CD4-positive, alpha-beta T cell treated with Interleukin-4 for 1 hour (primary cell): ENCODE results near the gene CDK18.
"Not testable (repeated sequence)": the region's sequence is repeated elsewhere in the genome, so short reads cannot be mapped to it uniquely, and the experiment has no call there.

Source experiments
- DNase-seq, 2 donors: peaks; one replicate each; pipeline ENCODE4 v3.0.0-alpha.2; 2020 to 2022

The CDK18 gene

DNA sequence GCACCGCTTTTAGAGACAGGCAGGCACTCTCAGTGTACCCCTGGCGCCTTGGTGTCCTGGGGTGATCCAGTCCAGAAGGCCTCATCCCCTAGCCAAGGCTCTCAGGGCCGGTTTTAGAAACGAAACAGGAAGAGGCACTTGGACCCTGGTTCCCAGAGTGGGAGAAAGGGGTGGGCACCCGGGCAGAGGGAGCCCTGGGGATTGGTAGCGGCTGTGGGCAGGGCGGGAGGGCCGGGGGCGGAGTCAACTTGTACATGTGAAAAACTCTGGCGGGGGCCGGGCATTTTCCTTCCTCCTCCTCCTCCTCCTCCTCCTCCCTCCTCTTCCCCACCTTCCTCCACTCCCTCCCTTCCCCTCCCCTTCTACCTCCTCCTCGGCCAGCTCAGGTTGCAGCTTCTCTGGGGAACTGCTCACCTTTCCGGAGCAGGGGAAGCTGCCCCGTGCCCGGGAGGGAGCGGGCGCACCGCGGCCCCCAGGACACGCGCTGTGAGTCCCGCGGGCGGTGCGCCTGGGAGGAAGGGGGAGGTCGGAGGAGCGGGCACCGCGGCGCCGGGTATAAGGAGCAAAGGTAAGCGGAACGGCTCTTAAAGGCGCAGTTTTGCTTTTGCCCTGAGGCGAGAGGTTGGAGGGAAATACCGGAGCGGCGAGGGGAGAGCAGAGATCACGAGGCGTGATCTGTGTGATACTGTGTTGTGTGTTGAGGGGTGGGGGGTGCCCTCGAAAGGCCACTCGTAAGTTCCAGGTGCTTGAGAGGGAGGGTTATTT lies at the start of gene CDK18:
Gene CDK18, plus strand, starts transcription at position 359 of the 765 bp plus-strand sequence. CDS start 18,499 bp downstream, outside the sequence.
- peak; percentile 36 to 44 for DNase-seq

DNA sequence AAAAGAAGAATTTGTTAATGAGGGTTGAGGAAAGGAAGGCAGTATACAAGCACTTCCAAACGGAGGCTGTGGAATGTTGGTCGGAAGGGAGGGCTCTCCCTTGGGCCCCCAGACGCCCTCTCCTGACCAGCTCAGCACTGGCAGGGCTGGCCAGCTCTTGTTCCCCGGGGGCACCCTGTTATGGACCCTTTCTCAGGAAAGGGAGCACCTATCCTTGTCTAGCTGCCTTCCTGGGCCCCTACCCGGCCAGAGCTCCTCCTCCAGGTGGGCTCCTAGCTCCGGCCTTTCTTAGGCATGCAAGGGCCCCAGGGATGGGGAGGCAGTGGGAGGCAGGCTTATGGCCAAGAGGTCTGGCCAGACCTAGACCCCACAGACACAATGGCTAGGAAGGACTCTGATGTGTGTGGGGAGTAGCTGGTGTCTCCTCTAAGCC lies 49.5 kb upstream of the CDK18 start:
- no peak for DNase-seq

DNA sequence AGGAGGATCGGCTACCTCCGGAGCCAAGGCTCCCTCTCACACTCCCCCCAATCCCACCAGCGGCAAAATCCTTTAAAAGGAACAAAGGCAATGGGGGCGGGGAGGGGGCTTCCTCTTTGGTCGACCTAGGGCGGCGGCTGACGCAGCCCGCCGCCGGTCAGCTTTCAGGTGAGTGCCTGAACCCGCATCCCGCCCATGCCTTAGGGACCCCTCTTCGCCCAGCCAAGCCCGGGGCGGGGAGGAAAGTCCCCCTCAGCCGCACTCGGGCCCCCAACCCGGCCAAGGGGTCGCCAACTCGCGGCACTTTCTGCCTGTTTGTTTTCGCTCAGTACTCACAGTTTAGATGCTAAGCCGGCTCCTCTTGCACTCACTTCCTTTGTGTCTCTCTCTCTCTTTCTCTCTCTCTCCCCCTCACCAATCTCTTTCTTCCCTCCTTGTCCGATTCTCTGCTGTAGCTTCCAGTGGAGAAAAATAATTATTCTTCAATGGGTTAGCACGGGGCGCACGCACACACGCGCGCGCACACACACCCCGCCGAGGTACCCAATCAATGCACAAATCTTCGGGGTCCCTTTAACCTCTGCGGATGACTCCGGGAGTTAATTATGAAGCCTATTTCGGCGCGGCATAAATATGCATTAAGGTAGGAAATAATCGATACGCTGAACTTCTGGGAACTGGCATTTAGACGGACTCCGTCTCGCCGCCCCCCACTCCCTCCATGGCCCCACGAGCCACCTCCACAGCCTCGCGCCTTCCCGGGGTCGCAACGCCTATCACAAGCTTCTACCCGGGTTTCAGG lies 48.7 kb upstream of the CDK18 start, which contains the start of gene BLACAT1:
Gene BLACAT1, minus strand, starts transcription at position 465 of the 802 bp plus-strand sequence.
- no peak for DNase-seq

DNA sequence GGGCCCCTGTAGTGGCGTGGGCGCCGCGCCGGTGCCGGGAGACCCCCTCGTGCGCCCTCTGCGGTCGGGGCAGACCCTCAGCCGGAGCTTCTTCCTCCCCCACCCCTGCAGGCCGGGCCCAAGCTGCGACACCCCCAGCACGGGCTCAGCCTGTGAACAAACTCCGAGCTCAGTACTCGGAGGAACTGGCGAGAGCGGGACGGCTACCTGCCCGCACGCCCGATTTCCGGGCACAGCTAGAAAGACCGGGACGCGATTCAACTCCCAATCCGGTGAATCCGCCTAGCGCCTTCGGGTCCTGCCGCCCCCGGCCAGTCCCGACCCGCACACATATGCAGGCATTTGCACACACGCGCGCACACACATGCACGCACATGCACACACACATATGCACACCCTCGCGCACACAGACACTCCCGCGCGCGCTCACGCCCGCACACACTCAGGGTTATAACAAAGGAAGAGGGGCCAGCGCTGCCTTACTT lies 48.0 kb upstream of the CDK18 start:
- no peak for DNase-seq

DNA sequence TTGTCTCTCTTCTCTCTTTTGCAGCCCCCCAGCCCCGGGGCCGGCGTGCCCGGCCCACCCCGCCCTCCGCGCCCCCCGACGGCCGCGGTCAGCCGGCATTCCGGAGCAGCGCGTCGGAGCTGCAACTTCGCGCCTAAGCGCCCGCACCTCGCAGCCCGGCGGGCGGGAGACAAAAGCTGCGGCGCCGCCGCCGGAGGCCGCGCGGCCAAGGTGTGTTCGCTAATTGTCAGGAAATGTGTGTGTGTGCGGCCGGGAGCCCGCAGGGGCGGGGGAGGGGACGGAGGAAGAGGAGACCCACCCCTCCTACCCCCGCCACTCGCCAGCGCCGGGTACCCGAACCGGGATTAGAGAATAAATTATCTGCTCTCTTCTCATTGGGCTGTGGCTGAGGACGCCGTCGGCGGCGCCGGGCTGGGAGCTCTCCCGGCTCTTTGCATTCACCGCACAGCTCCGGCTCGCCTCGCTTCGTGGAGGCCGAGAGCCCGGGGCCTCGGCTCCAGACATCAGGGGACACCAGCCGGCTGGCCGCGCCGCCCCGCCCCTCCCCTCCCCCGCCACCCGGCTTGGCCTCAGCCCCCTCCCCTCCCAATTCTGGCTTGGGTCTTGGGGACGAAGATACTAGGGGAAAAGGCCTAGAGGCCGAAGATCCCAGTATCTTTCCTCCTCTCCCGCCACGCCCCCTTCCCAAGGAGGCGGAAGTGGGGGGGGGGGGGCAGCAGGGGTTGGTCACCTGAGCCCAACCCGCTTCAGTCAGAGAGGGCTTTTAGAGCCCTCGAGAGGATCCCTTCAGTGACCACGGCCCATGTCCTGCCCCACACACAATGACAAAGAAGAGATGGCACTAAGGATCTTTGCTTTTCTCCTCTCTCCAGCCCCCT lies 47.4 kb upstream of the CDK18 start:
- DNase-seq, result no peak

DNA sequence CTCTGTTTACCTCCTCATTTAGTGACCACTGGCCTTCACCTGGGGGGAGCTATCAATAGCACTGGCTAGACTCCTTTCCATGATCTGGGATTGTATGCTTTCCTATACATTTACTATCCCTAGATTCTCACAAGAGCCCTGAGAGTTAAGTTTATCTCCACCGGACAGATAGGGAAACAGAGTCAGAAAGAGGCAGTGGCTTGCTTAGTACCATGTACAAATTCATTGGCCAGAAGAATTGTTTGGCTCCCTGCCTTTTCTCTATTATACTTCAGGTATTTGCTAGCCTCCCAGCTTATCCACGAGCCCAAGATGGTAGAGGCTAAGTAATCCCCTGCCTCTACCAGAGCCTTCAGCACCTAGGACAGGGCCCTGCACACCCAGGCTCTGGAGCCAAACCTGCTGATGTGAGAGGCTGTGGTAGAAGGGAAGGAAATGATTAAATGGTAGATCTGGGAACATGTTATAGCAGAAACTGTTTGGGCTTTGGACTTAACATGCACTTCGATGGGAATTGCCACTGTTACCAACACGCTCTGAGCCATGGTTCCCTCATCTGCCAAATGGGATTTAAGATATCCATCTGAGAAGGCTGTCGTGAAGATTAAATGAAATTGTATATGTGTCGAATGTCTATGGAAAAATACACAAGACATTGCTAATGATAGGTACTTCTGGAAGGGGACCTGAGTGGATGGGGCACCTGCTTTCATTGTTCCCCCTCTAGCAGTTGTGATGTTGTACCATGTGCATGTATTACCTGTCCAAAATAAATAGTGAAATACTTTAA lies 45.5 kb upstream of the CDK18 start:
- DNase-seq, result peak in 1 of 2 donors; percentile 18

DNA sequence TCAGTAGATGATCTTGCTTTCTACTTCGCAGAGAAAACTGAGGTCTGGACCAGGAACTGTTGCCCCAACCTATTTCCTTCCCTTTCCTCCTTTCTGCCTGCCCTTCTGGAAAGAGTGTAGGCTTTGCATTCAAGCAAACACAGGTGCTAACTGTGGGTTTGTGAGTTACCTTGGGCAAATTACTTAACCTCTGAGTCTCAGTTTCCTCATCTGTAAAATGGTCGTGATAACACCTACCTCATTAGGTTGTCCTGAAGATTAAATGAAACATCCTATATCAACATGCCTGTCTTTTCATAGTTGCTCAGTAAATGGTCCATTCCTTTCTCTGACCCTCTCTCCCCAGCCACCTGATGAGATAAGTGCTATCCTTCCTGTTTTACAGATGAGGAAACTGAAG lies 39.1 kb upstream of the CDK18 start:
- no peak for DNase-seq

DNA sequence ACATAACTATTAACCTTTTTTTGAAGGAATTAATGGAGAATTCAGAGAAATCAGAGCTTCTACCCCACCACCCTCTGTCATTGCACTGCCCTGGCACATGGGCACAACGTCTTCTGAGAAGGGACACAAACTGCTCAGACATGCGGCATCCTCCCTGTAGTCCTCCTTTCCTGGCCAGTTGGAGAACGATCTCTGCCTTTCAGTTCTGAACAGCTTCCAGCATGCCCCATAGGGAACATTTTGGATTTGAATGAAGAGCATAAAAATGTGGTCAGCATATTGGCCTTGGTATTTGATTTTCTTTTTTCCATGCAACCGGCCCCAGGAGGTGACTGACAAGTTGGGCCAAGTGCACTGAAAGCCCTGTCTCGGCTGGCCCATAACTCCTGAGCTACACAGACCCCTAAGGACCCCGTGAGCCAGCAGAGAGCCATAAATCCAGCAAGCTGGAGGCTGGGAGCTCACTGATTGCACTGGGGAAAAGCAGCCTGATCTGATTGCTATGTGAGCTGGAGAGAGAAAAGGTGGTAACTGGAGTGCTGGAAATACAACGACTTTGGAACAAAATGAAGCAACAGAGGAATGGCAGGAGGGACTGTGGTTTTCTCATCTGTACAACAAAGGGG lies 37.8 kb upstream of the CDK18 start:
- no peak for DNase-seq

DNA sequence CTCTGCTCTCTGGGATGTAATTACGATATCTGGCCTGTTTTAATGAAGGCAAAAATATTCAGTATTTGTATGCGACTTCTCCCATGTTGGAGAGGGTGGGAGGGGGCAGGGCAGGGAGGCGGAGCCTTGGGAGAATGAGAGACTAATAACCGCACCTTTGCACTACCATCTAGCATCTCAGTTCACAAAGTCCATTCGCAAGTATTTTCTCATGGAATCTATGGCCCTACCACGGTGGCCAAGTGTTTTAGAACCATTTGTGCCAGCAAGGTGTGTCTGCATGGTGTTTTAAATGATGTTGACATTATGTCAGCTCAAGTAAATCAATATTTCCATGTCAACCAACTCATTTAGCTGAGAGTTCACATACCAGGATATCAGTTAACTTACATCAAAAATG lies 34.3 kb upstream of the CDK18 start:
- no peak for DNase-seq

DNA sequence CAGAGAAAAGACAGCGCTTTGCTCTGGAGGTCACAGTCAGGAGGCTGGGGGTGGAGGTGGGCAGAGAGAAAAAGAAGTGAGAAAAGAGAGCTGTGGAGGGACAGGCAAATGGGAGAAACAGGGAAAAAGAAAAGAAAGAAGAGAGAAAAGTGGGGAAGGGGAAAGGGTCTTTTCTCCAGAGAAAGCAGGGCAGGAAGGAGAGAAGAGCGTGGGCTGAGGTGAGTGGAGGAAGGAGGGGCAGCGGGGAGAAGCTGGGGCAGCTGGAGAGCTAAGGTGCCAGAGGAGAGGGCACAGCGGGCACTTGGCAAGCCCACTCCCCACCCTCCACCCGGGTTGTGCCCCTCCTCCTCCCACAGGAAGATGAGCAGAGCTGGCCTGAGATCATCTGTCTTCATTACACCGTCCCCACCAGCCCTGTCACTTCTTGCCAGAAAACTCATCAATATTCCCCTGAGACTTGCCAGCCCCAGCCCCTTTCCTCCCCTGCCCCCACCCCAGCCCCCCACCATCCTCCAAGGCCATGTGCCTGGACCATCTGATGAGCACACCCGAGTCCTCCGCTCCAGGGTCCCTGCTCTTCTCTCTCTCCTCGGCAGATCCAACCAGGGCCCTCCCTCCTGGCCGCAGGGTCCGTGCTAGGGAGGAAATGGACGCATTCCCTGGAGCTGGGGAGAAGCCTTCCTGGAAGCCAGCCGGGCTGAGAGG lies 31.6 kb upstream of the CDK18 start:
- DNase-seq, result no peak

DNA sequence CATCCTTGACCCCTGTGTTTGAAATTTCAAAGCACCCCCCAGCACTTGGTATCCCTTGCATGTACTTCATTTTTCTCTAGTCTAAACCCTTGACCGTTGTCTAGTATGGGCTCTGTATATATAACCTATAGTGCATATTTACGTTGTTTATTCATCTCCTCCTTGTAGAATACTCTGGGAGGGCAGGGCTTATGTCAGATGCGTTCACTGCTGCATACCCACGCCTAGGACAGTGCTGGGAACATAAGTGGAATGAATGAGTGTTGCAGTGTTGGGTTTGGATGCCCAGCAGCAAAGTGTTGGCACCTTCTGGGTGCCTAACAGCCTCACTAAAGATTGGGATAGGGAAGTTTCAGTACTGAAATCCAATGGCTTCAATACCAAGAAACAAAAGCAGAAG lies 31.0 kb upstream of the CDK18 start:
- DNase-seq, result no peak

DNA sequence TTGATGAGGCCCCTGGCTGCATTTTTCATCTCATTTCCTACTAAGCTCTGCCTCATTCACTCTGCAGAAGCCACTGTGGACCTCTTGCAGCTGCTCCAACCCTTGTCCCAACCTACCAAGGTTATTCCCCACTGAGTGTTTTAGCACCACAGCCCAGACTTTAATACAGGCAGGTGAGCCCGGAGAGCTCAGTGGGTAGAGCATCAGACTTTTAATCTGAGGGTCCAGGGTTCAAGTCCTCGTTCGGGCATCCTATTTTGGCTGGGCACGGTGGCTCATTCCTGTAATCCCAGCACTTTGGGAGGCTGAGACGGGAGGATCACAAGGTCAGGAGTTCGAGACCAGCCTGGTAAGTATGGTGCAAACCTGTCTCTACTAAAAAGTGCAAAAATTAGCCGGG lies 30.5 kb upstream of the CDK18 start:
- no peak for DNase-seq

DNA sequence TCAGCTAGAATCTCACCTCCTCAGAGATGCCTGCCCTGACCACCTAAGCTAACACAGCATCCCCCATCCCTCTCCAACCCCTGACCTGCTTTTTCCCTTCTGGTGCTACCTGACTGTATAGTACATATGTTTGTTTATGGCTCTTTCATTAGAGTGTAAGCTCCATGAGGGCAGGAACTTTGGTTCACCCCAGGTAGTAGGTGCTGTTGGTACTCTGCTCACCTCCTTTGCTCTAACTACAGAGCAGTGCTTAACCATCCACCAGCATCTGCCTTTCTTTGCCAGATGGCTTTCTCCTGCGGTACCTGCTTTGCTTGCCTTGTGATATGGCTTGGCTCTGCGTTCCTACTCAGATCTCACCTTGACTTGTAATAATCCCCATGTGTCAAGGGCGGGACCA lies 29.9 kb upstream of the CDK18 start:
- DNase-seq, result no peak

DNA sequence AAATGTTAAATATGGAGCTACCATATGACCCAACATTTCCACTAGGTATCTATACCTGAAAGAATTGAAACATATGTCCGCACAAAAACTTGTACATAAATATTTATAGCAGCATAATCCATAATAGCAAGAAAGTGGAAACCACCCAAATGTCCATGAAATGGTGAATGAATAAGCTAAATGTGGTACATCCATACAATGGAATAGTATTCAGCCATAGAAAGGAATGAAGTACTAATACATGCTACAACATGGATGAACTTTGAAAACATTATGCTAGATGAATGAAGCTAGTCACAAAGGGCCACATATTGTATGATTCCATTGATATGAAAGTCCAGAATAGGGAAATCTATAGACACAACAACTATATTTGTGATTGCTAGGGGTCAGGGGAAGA lies 28.6 kb upstream of the CDK18 start:
- no peak for DNase-seq

DNA sequence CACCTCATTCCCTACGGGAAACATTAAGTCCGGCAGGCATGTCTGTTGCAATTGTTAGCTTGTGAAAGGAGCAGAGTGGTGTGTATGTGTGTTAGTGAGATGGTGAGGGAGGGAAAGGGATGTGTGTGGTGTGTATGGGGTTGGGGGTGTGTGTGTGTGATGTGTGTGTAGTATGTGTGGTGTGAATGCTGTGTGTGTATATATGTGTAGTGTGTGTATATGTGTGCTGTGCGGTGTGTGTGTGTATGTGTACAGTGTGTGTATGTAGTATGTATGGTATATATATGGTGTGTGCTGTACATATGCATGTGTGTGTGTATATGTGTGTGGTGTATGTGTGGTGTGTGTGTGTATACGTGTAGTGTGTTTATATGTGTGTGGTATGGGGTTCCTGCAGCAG lies 27.8 kb upstream of the CDK18 start:
- DNase-seq, result no peak

DNA sequence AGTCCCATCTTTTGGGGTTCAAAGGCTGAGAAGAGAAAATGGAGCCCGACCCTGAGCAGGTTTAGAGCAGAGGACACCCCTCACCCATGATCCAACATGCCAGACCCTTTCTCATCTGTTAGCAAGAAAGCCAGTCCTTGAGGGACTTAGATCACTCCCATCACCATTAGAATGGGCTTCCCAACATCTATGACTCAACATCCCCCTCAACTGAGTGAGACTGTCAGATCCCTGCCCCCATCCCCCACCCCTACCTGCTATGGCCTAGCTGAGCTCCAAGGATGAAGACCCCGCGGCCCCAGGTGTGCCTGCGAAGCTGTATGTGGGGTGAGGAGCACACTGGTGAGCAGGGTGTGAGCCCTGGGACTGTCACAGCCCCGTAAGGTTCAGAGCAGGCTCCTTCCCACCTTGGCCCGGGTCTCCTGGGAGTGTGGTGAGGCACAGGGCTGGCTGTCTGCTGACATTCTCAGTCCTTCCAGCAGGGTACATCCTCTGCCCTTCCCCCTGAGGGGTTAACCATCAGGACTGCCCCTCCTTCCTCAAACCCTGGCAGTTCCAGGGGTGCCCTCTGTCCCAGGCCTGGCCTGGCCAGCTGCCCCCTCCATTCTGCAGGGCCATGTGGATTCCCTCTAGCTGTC lies 27.2 kb upstream of the CDK18 start:
- no peak for DNase-seq

DNA sequence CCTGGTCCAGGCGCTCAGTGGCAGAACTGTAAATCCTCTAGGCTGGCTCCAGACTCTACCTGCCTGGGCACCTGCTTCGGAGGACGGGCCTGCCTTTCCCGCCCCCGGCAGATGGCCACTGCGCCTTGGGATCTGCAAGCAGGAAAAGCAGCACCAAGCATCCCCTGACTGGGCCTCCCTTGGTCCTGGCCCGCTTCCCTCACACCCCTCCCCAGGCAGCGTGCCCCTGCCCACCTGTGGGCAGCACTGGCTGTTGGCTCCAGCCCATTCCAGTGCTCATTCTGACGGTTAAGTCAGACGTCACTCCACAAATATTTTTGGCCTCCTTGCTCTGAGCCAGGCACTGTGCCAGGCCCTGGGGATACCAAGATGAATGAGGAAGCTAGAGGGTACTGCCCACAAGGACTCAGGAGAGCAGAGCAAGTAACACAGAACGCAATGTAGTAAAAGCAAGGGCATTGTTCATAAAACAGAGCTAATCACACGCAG lies 26.7 kb upstream of the CDK18 start:
- DNase-seq, result no peak

DNA sequence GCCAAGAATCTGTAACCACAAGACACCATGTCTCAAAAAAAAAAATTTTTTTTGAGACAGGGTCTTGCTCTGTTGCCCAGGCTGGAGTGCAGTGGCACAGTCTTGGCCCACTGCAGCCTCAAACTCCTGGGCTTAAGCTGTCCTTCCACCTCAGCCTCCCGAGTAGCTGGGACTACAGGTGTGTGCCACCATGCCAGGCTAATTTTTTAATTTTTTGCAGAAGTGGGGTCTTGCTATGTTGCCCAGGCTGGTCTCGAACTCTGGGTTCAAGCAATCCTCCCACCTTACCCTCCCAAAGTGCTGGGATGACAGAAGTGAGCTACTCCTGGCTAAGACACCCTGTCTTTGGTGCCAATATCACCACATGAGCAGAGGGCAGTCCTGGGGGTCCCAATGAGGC lies 25.5 kb upstream of the CDK18 start:
- not testable (repeated sequence) for DNase-seq

DNA sequence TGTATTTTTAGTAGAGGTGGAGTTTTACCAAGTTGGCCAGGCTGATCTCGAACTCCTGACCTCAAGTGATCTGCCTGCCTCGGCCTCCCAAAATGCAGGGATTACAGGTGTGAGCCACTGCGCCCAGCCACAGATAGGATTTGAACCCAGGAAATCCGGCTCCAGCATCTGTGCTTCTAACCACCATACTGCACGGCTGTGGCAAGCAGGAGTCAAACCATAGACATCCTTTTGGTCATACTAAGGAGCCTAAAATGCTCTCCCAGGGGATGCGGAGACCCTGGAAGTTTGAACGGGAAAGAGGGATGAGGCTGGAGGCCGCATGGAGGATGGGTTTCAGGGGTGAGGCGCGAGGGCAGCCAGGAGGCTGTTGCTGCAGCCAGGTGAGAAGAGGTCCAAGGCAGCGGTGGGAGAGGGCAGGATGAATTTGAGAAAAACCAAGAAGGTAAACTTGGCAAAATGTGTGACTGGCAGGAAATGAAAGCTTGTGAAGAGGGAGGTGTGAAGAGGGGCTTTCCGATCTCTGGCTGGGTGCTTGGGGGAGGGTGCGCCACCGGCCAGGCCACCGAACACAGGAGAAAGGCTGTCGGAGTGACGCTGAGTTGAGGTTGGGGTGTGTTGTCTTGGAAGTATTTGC lies 24.0 kb upstream of the CDK18 start:
- peak; percentile 71 to 76 for DNase-seq

DNA sequence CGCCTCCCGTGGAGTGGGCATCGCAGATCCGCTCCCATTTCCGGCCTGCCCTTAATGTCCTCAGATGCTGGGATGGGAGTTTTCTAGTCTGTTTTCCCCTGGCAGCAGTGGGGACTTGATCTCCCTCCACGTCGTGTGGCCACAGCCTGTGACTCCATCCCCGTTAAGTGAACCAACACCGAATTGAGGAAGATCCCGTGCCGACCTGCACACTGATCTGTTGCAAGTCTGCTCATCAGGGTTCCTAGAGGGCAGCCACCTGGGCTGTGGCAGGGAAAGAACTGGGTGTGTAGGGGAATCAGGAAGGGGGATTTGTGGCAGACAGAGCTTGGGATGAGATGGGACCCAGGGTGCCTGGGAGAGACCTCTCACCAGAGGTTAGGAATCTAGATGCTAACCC lies 23.3 kb upstream of the CDK18 start:
- no peak for DNase-seq
